ENCODE measurements around the gene SLC9A5. TPM values are rescaled to one million over a fixed set of nuclear protein-coding genes. Genes with fewer than 3 reads are reported as not detected.

SLC9A5 gene
- total and polyA plus RNA-seq, 10 of the 15 experiments (the other 5 are each of a cell fraction or from before 2014, with no cell fraction given), result 0.26 to 5.7 (median 1.5) TPM

GRCh38 chr16:67246081-67246755, 2.6 kb upstream of the SLC9A5 start (continued):
- TF ChIP-seq SREBF1 (IDR thresholded peaks at IDR 0.05; ENCODE audit: low read length) (no peak), ETV6 (conservative IDR thresholded peaks at IDR 0.05 in 1 of 2, IDR thresholded peaks at IDR 0.05 in 1 of 2; ENCODE audit: borderline replicate concordance in 1 of 2, low read depth in 1 of 2) (peak in 1 of 2 experiments; percentile 0; a peak in 1 of 4 replicates), BCL3 (IDR thresholded peaks at IDR 0.05; ENCODE audit: borderline replicate concordance, insufficient read depth, low read depth, low read length, poor library complexity, severe bottlenecking) (no peak), ZNF217 (IDR thresholded peaks at IDR 0.05) (no peak), IRF3 (IDR thresholded peaks at IDR 0.05) (no peak), CHD2 (IDR thresholded peaks at IDR 0.05; ENCODE audit: borderline replicate concordance, low read depth, low read length) (no peak), ZBED1 (IDR thresholded peaks at IDR 0.05; ENCODE audit: borderline replicate concordance) (no peak), SMAD1 (IDR thresholded peaks at IDR 0.05; ENCODE audit: low read depth, partially characterized antibody) (no peak), HDAC6 (IDR thresholded peaks at IDR 0.05; ENCODE audit: unreplicated experiment) (no peak), EP300 (IDR thresholded peaks at IDR 0.05; ENCODE audit: borderline replicate concordance in 1 of 2, control insufficient read depth in 1 of 2, low read depth in 2 of 2, low read length in 2 of 2) (no peak), NFXL1 (IDR thresholded peaks at IDR 0.05; ENCODE audit: borderline replicate concordance) (no peak), IRF5 (IDR thresholded peaks at IDR 0.05; ENCODE audit: borderline replicate concordance) (no peak), ATF3 (IDR thresholded peaks at IDR 0.05; ENCODE audit: borderline replicate concordance, extremely low read depth, low read depth, low read length) (no peak), HDGF (IDR thresholded peaks at IDR 0.05) (no peak), CUX1 (IDR thresholded peaks at IDR 0.05; ENCODE audit: insufficient replicate concordance, low read depth, low read length) (no peak), TARDBP (IDR thresholded peaks at IDR 0.05; ENCODE audit: borderline replicate concordance) (no peak), RAD21 (IDR thresholded peaks at IDR 0.05; ENCODE audit: insufficient read depth, low read depth, low read length) (no peak), SRF (IDR thresholded peaks at IDR 0.05; ENCODE audit: low read depth in 2 of 2, low read length in 2 of 2) (no peak), ZNF274 (IDR thresholded peaks at IDR 0.05; ENCODE audit: insufficient read depth, insufficient read length) (no peak), NRF1 (conservative IDR thresholded peaks at IDR 0.05; ENCODE audit: low read depth, low read length) (no peak)
